DLD1 (cell line): ENCODE results near the gene CCDC136.

Source experiments
- in situ Hi-C: cut with HindIII; loops from 2 replicates; pipeline ENCODE4 v1.10.0; 2017; ENCODE audit warnings: low sequenced_read_pairs

The CCDC136 gene

DNA sequence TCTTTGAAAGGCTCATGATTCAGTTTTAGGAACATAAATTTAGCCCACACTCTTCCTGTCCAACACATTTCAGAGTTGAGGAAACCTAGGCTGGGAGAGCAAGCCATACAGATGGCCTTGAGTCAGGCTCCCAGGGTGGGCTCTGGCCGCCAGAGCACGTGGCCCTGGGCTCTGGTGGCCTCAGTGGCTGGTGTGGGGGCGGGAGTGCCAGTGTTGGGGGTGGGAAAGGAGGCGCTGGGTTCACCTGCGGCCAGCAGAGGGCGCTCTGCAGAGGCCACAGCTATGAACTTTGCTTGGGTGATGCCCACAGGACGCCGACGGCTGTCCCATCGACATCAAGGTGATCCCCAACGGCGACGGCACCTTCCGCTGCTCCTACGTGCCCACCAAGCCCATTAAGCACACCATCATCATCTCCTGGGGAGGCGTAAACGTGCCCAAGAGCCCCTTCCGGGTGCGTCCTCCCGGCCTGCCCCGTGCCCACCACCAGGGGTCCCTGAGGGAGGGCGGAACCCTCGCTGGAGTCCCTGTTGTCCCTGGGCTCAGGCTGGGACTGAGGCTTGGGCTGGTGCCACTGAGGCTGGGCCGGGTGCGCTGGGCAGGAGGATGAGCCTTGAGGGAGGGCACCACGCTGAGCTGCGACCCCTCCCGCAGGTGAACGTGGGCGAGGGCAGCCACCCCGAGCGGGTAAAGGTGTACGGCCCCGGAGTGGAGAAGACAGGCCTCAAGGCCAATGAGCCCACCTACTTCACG is 50.3 kb downstream of the CCDC136 start:
- in situ Hi-C loops = no loop called here

DNA sequence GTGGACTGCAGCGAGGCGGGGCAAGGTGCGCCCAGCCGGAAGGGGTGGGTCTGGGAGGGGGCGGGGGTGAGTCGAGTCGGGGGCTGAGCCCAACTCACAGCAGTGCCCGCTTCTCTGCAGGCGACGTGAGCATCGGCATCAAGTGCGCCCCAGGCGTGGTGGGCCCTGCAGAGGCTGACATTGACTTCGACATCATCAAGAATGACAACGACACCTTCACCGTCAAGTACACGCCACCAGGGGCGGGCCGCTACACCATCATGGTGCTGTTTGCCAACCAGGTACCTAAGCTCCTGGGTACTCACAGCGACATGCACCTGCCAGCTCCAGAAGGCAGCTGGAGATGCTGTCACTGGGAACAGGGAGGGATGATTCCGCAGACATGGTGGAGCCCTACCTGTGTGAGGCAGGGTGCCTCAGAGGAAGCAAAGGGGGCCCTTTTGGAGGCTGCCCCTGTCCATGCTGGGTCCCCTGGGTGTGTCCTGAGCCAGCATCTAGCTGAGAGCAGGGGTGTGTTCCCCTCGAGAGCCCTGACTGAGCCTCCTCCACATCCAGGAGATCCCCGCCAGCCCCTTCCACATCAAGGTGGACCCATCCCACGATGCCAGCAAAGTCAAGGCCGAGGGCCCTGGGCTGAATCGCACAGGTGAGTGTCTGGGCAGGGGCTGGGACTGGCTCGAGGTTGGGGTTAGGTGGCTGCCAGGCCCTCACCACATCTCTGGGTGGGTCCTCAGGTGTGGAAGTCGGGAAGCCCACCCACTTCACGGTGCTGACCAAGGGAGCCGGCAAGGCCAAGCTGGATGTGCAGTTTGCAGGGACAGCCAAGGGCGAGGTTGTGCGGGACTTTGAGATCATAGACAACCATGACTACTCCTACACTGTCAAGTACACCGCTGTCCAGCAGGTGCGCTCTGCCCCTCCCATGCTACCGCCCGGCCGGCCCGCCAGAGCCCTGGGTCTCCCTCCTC is 51.2 kb downstream of the CCDC136 start:
- in situ Hi-C loops = no loop called here

DNA sequence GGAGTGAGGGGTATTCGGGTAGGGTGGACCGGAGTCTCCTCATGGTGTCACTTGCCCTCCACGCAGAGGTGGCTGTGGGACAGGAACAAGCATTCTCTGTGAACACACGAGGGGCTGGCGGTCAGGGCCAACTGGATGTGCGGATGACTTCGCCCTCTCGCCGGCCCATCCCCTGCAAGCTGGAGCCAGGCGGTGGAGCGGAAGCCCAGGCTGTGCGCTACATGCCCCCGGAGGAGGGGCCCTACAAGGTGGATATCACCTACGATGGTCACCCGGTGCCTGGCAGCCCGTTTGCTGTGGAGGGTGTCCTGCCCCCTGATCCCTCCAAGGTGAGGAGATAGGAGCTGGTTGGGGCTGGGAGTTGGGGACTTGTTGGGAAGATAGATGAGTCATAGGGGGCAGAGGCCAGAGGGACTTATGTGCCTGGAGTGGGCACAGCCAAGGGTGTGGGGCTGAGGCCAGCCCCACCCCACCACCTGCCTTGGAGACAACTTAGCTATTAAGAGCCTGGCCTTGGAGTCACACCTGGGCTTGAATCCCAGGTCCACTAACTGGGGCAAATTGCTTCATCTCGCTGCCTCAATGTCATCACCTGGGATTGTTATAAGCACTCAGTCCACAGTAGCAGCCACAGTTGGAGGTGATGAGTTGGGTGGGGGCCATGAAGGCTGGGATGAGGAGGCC is 52.3 kb downstream of the CCDC136 start:
- in situ Hi-C loops = no loop called here

DNA sequence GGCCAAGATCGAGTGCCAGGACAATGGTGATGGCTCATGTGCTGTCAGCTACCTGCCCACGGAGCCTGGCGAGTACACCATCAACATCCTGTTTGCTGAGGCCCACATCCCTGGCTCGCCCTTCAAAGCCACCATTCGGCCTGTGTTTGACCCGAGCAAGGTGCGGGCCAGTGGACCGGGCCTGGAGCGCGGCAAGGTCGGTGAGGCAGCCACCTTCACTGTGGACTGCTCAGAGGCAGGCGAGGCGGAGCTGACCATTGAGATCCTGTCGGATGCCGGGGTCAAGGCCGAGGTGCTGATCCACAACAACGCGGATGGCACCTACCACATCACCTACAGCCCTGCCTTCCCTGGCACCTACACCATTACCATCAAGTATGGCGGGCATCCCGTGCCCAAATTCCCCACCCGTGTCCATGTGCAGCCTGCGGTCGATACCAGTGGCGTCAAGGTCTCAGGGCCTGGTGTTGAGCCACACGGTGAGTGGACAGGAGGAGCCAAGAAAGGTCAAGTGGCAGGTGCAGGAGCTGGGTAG is 53.1 kb downstream of the CCDC136 start:
- in situ Hi-C loops = no loop called here

DNA sequence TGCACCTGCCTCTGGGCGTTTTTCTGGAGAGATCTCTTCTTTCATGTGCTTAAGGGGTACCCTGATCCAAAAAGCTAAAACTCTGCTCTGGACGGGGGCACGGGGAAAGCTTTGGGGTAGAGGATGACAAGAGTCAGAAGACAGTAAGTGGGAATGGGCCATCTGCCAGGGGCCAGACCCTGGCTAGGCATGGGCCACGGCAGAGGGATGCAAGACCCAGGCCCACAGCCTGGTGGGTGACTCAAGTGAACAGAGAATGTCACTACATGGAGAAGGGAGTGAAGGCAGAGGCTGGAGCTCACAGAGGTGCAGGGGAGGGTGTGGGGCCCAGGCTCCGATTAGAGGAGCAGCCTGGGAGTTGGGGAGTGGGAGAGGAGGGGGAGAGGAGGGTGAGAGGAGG is 53.7 kb downstream of the CCDC136 start:
- in situ Hi-C loops = no loop called here

DNA sequence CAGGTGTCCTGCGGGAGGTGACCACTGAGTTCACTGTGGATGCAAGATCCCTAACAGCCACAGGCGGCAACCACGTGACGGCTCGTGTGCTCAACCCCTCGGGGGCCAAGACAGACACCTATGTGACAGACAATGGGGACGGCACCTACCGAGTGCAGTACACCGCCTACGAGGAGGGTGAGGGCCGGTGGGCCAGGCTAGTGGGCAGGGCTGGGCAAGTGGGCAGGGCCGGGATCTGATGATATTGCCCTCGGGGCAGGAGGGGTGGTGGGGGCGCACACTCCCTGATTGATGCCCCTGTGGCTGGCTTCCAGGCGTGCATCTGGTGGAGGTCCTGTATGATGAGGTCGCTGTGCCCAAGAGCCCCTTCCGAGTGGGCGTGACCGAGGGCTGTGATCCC is 54.2 kb downstream of the CCDC136 start:
- in situ Hi-C loops = no loop called here

DNA sequence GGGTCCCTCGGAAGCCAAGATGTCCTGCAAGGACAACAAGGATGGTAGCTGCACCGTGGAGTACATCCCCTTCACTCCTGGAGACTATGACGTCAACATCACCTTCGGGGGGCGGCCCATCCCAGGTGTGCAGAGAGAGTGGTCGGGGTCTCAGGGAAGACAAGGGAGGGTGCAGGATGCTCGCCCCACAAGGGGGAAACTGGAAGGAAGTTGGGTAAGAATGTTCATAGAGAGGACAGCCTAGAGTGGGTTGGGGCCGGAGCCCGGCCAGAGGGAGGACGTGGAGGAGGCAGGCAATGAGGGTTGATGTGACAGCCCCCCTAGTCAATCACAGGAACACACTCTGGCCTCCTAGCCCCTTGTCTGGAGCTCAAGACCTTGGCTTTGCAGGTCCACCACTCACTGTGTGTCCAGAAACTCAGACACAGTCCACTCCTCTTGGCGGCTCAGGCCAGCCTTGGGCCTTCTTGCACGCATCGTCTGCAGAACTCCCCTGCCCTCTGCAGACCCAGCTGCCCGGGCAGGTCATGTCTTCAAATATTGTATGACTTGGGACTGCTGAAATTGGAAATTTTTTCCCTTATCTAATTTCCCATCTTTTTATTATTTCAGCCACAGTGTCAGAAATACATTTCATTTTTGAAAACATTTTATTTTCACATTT is 55.1 kb downstream of the CCDC136 start:
- in situ Hi-C loops = no loop called here

DNA sequence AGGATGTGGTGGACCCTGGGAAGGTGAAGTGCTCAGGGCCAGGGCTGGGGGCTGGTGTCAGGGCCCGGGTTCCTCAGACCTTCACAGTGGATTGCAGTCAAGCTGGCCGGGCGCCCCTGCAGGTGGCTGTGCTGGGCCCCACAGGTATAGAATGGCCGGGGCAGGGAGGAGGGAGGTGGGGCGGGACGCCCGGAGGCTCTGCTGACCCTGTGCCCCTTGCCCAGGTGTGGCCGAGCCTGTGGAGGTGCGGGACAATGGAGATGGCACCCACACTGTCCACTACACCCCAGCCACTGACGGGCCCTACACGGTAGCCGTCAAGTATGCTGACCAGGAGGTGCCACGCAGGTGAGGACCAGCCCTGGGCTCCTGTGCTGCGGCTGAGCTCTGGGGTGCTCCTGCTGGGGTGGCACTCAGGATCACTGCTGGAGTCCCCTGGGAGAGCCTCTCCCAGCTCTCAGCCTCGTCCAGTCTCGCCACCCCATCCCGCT is 56.0 kb downstream of the CCDC136 start:
- in situ Hi-C loops = no loop called here

DNA sequence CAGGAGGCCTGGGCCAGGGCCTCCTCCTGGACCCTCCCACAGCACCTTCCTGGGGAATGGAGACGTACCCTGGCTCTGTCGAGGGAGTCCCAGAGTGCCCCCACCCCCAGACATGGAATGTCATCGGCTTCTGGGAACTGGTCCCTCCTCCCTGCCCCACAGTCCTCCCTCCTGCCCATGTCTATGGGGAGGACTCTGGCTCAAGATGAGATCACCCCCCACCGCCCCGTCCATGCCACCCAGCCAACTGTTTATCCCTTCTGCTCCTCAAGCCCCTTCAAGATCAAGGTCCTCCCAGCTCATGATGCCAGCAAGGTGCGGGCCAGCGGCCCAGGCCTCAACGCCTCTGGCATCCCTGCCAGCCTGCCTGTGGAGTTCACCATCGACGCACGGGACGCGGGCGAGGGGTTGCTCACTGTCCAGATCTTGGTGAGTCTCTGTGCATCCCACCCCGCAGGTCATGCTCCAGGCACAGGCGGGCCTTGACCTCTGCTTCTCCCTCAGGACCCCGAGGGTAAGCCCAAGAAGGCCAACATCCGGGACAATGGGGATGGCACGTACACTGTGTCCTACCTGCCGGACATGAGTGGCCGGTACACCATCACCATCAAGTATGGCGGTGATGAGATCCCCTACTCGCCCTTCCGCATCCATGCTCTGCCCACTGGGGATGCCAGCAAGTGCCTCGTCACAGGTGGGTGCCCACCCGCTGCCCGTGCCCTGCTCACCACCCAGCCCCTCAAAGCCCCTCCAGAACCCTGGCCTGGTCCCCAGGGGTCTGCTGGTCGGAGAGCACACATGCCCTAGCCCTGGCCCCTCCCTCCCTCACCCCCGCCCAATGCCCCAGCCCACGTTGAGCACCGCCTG is 56.8 kb downstream of the CCDC136 start:
- in situ Hi-C loops = no loop called here

DNA sequence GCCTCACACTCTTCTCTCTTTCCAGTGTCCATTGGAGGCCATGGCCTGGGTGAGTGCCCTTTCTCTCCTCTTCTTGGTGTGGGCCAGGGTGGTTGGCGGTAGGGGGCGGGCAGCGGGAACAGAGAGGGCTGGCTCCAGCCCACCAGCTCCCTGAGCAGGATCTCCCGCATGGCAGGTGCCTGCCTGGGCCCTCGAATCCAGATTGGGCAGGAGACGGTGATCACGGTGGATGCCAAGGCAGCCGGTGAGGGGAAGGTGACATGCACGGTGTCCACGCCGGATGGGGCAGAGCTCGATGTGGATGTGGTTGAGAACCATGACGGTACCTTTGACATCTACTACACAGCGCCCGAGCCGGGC is 57.4 kb downstream of the CCDC136 start:
- in situ Hi-C loops = no loop called here

DNA sequence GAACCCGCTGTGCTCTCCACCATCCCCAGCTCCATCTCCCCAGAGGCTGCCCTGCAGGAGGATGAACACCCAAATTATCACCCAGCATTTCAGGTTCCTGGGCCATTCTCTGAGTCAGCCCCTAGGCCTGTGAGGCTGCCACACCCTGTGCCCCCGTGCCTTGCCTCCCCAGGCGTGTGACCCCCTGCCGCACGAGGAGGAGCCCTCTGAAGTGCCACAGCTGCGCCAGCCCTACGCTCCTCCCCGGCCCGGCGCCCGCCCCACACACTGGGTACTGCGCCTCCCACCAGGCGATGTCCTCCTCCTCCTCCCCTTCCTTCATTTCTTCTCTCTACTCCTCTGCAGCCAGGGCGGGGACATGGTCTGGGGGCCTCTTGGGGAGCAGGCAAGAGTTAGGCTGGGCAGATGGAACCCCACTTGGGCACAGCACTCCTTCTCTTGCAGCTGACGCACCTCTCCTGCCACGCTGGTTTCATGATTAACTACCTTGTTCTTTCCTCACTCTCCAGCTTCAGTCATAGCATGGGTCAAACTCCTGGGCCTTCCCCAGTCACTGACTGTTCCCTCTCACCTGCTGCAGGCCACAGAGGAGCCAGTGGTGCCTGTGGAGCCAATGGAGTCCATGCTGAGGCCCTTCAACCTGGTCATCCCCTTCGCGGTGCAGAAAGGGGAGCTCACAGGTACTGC is 58.2 kb downstream of the CCDC136 start:
- in situ Hi-C loops = no loop called here

DNA sequence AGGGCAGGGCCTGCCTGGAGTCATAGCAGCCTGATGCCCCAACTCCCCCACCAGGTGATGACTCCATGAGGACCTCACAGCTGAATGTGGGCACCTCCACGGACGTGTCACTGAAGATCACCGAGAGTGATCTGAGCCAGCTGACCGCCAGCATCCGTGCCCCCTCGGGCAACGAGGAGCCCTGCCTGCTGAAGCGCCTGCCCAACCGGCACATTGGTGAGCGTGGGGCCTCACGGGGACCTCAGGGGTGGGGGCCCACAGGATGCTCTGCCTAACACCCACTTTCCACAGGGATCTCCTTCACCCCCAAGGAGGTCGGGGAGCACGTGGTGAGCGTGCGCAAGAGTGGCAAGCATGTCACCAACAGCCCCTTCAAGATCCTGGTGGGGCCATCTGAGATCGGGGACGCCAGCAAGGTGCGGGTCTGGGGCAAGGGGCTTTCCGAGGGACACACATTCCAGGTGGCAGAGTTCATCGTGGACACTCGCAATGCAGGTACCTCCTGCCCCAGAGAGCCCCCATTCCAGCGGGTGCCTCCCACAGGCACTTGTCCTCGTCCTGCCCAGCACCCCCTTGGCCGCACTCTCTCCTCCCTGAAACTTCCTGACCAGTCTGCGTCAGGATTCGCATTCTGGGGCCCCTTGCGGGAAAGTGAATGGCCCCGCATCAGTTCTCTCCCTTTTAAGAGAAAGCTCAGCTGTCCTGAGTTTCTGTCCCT is 60.9 kb downstream of the CCDC136 start:
- in situ Hi-C loops = no loop called here

DNA sequence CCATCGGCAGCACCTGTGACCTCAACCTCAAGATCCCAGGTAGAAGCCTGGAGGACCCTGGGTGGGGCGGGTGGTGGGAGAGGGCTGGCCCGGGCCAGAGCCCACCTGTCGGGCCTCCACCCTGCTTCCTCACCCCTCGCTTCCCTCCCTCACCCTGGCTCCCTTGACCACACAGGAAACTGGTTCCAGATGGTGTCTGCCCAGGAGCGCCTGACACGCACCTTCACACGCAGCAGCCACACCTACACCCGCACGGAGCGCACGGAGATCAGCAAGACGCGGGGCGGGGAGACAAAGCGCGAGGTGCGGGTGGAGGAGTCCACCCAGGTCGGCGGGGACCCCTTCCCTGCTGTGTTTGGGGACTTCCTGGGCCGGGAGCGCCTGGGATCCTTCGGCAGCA is 62.0 kb downstream of the CCDC136 start:
- in situ Hi-C loops = no loop called here

DNA sequence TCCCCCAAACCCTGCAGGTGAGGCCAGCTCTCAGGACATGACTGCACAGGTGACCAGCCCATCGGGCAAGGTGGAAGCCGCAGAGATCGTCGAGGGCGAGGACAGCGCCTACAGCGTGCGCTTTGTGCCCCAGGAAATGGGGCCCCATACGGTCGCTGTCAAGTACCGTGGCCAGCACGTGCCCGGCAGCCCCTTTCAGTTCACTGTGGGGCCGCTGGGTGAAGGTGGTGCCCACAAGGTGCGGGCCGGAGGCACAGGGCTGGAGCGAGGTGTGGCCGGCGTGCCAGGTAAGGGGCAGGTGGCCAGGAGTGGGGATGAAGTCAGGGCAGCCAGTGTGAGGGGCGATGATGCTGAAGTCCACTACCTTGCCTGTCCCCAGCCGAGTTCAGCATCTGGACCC is 62.6 kb downstream of the CCDC136 start:
- in situ Hi-C loops = no loop called here

DNA sequence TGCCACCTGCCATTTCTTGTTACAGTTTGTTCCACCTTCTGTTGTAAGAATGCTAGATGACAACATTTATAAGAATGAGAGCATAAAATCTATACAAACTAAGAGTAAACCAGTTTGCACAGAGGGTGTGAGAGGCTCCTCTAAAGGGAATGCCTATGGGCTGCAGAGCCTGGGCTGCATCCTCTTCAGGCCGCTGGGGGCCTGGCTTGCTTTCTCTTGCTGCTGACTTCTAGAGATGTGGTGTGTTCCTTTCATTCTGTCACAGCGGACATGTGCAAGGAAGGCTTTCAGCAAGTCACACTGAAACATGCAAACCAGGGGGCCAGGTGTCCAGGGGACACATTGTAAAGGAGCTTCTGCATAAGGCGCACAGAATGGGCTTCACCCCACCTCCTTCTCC is 63.8 kb downstream of the CCDC136 start:
- in situ Hi-C loops = no loop called here

DNA sequence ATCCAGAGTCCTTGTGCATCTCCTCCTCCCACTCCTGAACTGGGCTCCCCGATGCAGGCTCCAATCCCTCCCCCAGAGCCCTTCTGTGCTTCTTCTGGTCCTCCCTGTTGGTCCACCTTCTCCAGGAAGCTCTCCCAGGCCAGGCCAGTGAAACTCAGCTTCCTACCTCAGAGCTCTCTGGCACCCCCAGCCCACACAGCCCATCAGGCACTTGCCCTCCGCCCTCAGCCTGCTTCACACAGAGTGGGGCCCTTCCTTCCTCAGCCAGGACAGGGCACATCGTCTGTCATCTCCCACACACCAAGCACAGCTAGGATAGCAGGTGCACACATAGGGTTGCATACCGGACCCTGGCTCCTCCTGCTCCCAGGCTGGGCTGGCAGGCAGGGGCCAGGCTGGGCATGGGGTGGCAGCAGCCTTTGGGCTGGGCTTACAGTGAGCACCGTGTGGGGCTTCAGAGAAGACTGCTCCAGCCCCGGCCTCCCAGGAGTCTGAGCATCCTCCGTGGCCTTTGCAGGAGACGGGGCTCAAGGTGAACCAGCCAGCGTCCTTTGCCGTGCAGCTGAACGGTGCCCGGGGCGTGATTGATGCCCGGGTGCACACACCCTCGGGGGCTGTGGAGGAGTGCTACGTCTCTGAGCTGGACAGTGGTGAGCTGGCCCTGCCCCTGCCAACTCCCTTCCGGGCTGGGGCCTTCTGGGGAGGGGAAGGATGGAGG is 64.4 kb downstream of the CCDC136 start:
- in situ Hi-C loops = no loop called here

DNA sequence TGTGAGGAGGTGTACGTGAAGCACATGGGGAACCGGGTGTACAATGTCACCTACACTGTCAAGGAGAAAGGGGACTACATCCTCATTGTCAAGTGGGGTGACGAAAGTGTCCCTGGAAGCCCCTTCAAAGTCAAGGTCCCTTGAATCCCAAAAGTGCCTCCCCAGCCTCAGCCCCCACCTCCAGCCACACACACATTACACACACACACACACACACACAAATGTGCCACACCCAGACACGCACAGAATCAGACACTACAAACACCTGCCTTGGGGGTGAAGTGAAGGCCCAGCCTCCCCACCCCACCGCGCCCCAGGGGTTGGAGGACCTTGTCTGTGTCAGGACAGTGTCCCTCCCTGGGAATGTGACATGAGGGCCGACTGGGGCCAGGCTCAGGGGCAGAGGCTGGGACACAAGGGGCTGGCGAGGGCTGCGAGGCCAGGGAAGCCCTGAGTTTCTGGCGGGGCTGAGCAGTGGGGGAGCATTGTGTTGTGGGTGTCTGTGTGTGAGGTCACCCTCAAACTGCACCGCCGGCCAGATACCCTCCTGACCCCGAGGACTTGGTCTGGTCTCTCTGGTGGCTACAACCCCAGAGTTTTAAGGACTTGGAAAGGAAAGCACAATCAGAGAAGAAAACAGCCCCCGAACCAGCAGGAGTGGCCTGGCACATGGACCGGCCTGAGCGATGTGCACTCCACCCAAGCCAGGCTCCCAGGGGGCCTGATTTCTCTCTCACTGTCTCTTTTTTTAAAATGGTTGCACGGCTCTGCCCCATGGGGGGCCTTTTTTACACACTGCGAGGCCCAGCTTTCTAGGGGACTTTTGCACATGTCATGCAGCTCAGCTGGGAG is 66.8 kb downstream of the CCDC136 start:
- in situ Hi-C loops = no loop called here
